K562 (cell line): ENCODE data around the gene LSM4. TPM values are rescaled to one million over a fixed set of nuclear protein-coding genes. Genes with fewer than 3 reads are reported as not detected.

Source experiments
- ATAC-seq: fragments of 200-7000 bp; cut with Tn5 transposase; 3 replicates; pipeline ENCODE4 v1.9.1; 2020; ENCODE audit warnings: moderate library complexity
- BruUV-seq: library from RNA; stranded (reverse); fragments of 400-500 nt; replicated peaks from 2 replicates; lab custom pipeline; 2021; lab: Mats Ljungman, UMichigan
- CTCF ChIA-PET: fragments of 300-600 bp; formaldehyde crosslinking; extraction: SDS; loops from one replicate; lab custom pipeline; 2021; ENCODE audit warnings: low intra/inter-chr PET ratio; lab: Yijun Ruan, JAX
- POLR2A ChIA-PET: fragments of 300-600, 350-650 bp; sonication (Branson Sonifier 250); formaldehyde crosslinking; extraction: SDS; loops from one replicate; lab custom pipeline; 2021; ENCODE audit warnings: antibody characterized with exemption, inconsistent platforms; lab: Yijun Ruan, JAX
- DNase-seq, 4 experiments: peaks; one replicate each; pipeline versions ENCODE4 v3.0.0 to v3.0.0-alpha.2; 2011 to 2018; ENCODE audit warnings: low spot score in 3 of 4, mixed read lengths in 3 of 4; ENCODE audit errors: extremely low read depth in 1 of 4
- FAIRE-seq: peaks from 2 replicates; lab custom pipeline; 2011; peaks lifted over from hg19 to GRCh38; lab: Jason Lieb, UNC
- H2AFZ ChIP-seq: 2 replicates; pipeline ENCODE4 v1.6.0; 2011; ENCODE audit warnings: low read depth, low read length, control low read depth, inconsistent platforms
- H3K27ac ChIP-seq: fragments of 200-600 bp; 3 replicates; pipeline ENCODE4 v1.8.0; 2011; ENCODE audit warnings: low read depth, mild to moderate bottlenecking, control low read depth, inconsistent platforms, low read length, moderate library complexity, mixed read lengths; ENCODE audit errors: extremely low read depth
- H3K27me3 ChIP-seq, 2 experiments: fragments of 300-600 bp in 1 of 2; 2 replicates in 1 of 2; 3 replicates in 1 of 2; pipeline versions ENCODE4 v1.6.0 to v1.8.0; 2011; ENCODE audit warnings: inconsistent platforms in 2 of 2, low read length in 2 of 2, mild to moderate bottlenecking in 1 of 2, mixed read lengths in 1 of 2, moderate library complexity in 1 of 2; ENCODE audit not compliant: control insufficient read depth in 2 of 2, insufficient read depth in 2 of 2
- H3K36me3 ChIP-seq: fragments of 300-600 bp; 3 replicates; pipeline ENCODE4 v1.8.0; 2011; ENCODE audit warnings: mild to moderate bottlenecking, low read length, inconsistent platforms; ENCODE audit not compliant: control insufficient read depth, insufficient read depth
- H3K4me1 ChIP-seq, 2 experiments: fragments of 200-600 bp in 1 of 2; replicated peaks in 1 of 2; 2 replicates in 1 of 2; 3 replicates in 1 of 2; pipeline versions ENCODE4 v1.5.1 to v1.8.0; 2011; ENCODE audit warnings: inconsistent platforms in 2 of 2, low read length in 2 of 2, mild to moderate bottlenecking in 1 of 2, mixed read lengths in 1 of 2, moderate library complexity in 1 of 2; ENCODE audit not compliant: control insufficient read depth in 2 of 2, insufficient read depth in 2 of 2
- H3K4me2 ChIP-seq: 2 replicates; pipeline ENCODE4 v1.6.1; 2011; ENCODE audit warnings: low read length, control low read depth, inconsistent platforms, mixed read lengths; ENCODE audit not compliant: insufficient read depth
- H3K4me3 ChIP-seq: fragments of 200-600 bp; sonication (generic), shearing (Covaris generic); 2 replicates; pipeline ENCODE4 v1.5.1; 2016; ENCODE audit warnings: control low read depth, inconsistent platforms
- H3K79me2 ChIP-seq: fragments of 200-600 bp; 3 replicates; pipeline ENCODE4 v1.8.0; 2011; ENCODE audit warnings: low read length, inconsistent platforms; ENCODE audit not compliant: control insufficient read depth, insufficient read depth
- H3K9ac ChIP-seq, 2 experiments: 2 replicates each; pipeline versions ENCODE4 v1.6.0 to v1.6.1; 2011; ENCODE audit warnings: low read depth in 2 of 2, low read length in 2 of 2, control low read depth in 1 of 2, inconsistent platforms in 1 of 2, mild to moderate bottlenecking in 1 of 2, mixed read lengths in 1 of 2; ENCODE audit not compliant: insufficient read depth in 1 of 2
- H3K9me1 ChIP-seq: one replicate; pipeline ENCODE4 v1.6.0; 2011; ENCODE audit warnings: inconsistent platforms, mild to moderate bottlenecking, low read length, moderate library complexity; ENCODE audit not compliant: control insufficient read depth, insufficient read depth
- H3K9me3 ChIP-seq: replicated peaks from 2 replicates; pipeline ENCODE4 v1.5.1; 2011; ENCODE audit warnings: low read depth, low read length, inconsistent platforms; ENCODE audit not compliant: control insufficient read depth, insufficient read depth
- H4K20me1 ChIP-seq: replicated peaks from 2 replicates; pipeline ENCODE4 v1.6.1; 2011; ENCODE audit warnings: low read length, inconsistent platforms, mixed read lengths; ENCODE audit not compliant: control insufficient read depth, insufficient read depth
- BHLHE40 ChIP-seq: IDR thresholded peaks from 2 replicates; pipeline ENCODE4 v1.6.1; 2011; ENCODE audit warnings: low read length, improper control_type of control experiment
- CLOCK ChIP-seq: fragments of 250-450 bp; sonication (Bioruptor Pico); IDR thresholded peaks from 2 replicates; pipeline ENCODE4 v1.4.0; 2020; ENCODE audit warnings: mild to moderate bottlenecking, moderate library complexity, borderline replicate concordance
- FOXO4 ChIP-seq: fragments of 450-650 bp; formaldehyde crosslinking; IDR thresholded peaks from 2 replicates; pipeline ENCODE4 v1.4.0; 2020; ENCODE audit warnings: mild to moderate bottlenecking, moderate library complexity
- HDAC6 ChIP-seq: IDR thresholded peaks from 2 replicates; pipeline ENCODE4 v1.6.1; 2012; ENCODE audit warnings: low read depth, mild to moderate bottlenecking, control low read depth, inconsistent platforms, low read length, moderate library complexity
- HMG20A ChIP-seq: fragments of 450-650 bp; formaldehyde crosslinking; conservative IDR thresholded peaks from 2 replicates; pipeline ENCODE4 v1.4.0; 2020; ENCODE audit warnings: mild to moderate bottlenecking, mixed read lengths
- KAT2B ChIP-seq: IDR thresholded peaks from one replicate; pipeline ENCODE4 v1.6.1; 2012; ENCODE audit warnings: low read depth, mild to moderate bottlenecking, control low read depth, inconsistent platforms, low read length, moderate library complexity
- NR2C1 ChIP-seq, 2 experiments: fragments of 450-650 bp; IDR thresholded peaks; 2 replicates each; pipeline ENCODE4 v1.6.1; 2017; ENCODE audit warnings: mild to moderate bottlenecking in 2 of 2, antibody characterized with exemption in 1 of 2, inconsistent platforms in 1 of 2, missing compliant biosample characterization in 1 of 2, missing genetic modification characterization in 1 of 2
- RBFOX2 ChIP-seq: fragments of 200-400 bp; formaldehyde crosslinking; IDR thresholded peaks from 2 replicates; pipeline ENCODE4 v1.6.1; 2017; ENCODE audit warnings: low read depth, mild to moderate bottlenecking, low read length, moderate library complexity
- RBM22 ChIP-seq: fragments of 200-400 bp; formaldehyde crosslinking; IDR thresholded peaks from 2 replicates; pipeline ENCODE4 v1.6.1; 2018; ENCODE audit warnings: low read length, low read depth; ENCODE audit not compliant: poor library complexity, severe bottlenecking
- ZNF766 ChIP-seq: fragments of 200-800 bp; sonication (Bioruptor generic); conservative IDR thresholded peaks from 2 replicates; pipeline ENCODE4 v1.6.1; 2016; ENCODE audit warnings: missing genetic modification characterization, missing compliant biosample characterization
- WGBS: fragments of 100-300 bp; shearing (Covaris generic); methylation state at CpG from one replicate; pipeline ENCODE4 v1.1.6; 2016; ENCODE audit warnings: low coverage, mixed read lengths; ENCODE audit not compliant: insufficient coverage; ENCODE audit errors: missing lambda C conversion rate; 5-methylcytosine and 5-hydroxymethylcytosine counted together
- in situ Hi-C: fragments of 300-500 bp; cut with MboI; formaldehyde crosslinking; loops from 4 replicates; pipeline ENCODE4 v1.15.0; 2018; ENCODE audit warnings: inconsistent platforms, mixed read lengths
- intact Hi-C: fragments of 100-400 bp; cut with micrococcal nuclease; formaldehyde crosslinking; loops from 2 replicates; pipeline ENCODE4 v1.14.2; 2022
- polyA plus RNA-seq, 8 experiments: library from polyadenylated mRNA; depleted of rRNA in 4 of 8; stranded (reverse) in 5 of 8; unstranded in 3 of 8; fragments of >200 nt; fragmentation: Nextera tagmentation in 2 of 8; fragmentation: Illumina TruSeq in 1 of 8; extraction: Ambion mirVana in 2 of 8; extraction: Trizol in 1 of 8; gene quantifications; 2 replicates each; pipeline versions ENCODE4 v1.2.1 to v1.2.3, GENCODE V29; 2011 to 2014; ENCODE audit warnings: inconsistent platforms in 1 of 8, missing spikeins in 1 of 8
- total RNA-seq, 7 experiments: library from RNA; depleted of rRNA in 6 of 7; stranded (reverse); fragments of >200 nt in 6 of 7; fragmentation: Illumina TruSeq in 2 of 7; extraction: Trizol in 2 of 7; gene quantifications; 2 replicates each; pipeline versions ENCODE4 v1.2.1 to v1.2.3, GENCODE V29; 2011 to 2021; ENCODE audit warnings: low replicate concordance in 1 of 7

The LSM4 gene
- total and polyA plus RNA-seq, 9 of the 15 experiments (the other 6 are each of a cell fraction or from before 2014, with no cell fraction given), result 11.9 to 763 (median 202) TPM

- Histone ChIP-seq H3K4me2 (no peak overlapping the region), H3K9me1 (no peaks in the 10 kb centered on the region), H3K4me1 (peaks cover 8 to 36% of the 10 kb centered on the region in 2 experiments), H3K27ac (no peak overlapping the region), H3K27me3 (peaks cover 5 to 17% of the 10 kb centered on the region in 2 experiments; a peak in 3 of 5 replicates), H3K9ac (no peak overlapping the region), H4K20me1 (no peaks in the 10 kb centered on the region), H3K36me3 (no peaks in the 10 kb centered on the region), H2AFZ (no peak overlapping the region), H3K79me2 (no peaks in the 10 kb centered on the region), H3K9me3 (no peaks in the 10 kb centered on the region), H3K4me3 (no peak overlapping the region)
- no TSS peak for BruUV-seq
- FAIRE-seq, result no peak
- ATAC-seq, result no peak
- no peak for DNase-seq
- WGBS, result 33% methylated on average over 2 of the region's 2 CpGs
- in situ Hi-C loops (no loop called here), intact Hi-C loops (no loop called here)
- ChIA-PET CTCF (no interaction called here), POLR2A (interaction anchor here (0.9 to 2.9 kb wide), 4 partner anchors 14 to 76 kb away, joined by 4 to 35 read pairs (median 6); partner anchors contain the start of gene IQCN)
- TF ChIP-seq KAT2B (no peak), HMG20A (no peak), NR2C1 (IDR thresholded peaks at IDR 0.05) (no peak), NR2C1 (tag; IDR thresholded peaks at IDR 0.05) (no peak), HDAC6 (no peak), FOXO4 (CRISPR knock-in tag) (no peak), RBFOX2 (no peak), CLOCK (CRISPR knock-in tag) (no peak), RBM22 (no peak), BHLHE40 (no peak), ZNF766 (CRISPR knock-in tag) (no peak)
Measured at GRCh38 chr19:18261474-18261873, 61.4 kb downstream of the LSM4 start.
